WTC11 (cell line): Measurements from ENCODE around the gene ZNF341.

ENCODE experiments used
- CTCF ChIP-seq: fragments of 200-600 bp; IDR thresholded peaks from 2 replicates; pipeline ENCODE4 v1.8.0; 2022; ENCODE audit warnings: antibody characterized with exemption
- E2F1 ChIP-seq: sonication (generic); formaldehyde crosslinking; IDR thresholded peaks from 2 replicates; pipeline ENCODE4 v1.8.0; 2022; ENCODE audit warnings: mild to moderate bottlenecking, missing genetic modification reagents
- GABPB1 ChIP-seq: sonication (generic); formaldehyde crosslinking; IDR thresholded peaks from 2 replicates; pipeline ENCODE4 v1.8.1; 2023; ENCODE audit warnings: mild to moderate bottlenecking, missing genetic modification reagents
- HMGA2 ChIP-seq: fragments of 250-450 bp; sonication (Bioruptor Pico); IDR thresholded peaks from 2 replicates; pipeline ENCODE4 v1.4.0; 2021; ENCODE audit warnings: mild to moderate bottlenecking, moderate library complexity
- MYBL2 ChIP-seq: sonication (generic); formaldehyde crosslinking; IDR thresholded peaks from 2 replicates; pipeline ENCODE4 v1.8.1; 2023; ENCODE audit warnings: mild to moderate bottlenecking, moderate library complexity, missing genetic modification reagents
- PRDM15 ChIP-seq: sonication (generic); formaldehyde crosslinking; IDR thresholded peaks from 2 replicates; pipeline ENCODE4 v1.8.0; 2022; ENCODE audit warnings: missing genetic modification reagents
- SMAD4 ChIP-seq: sonication (generic); formaldehyde crosslinking; IDR thresholded peaks from 2 replicates; pipeline ENCODE4 v1.8.0; 2022; ENCODE audit warnings: mild to moderate bottlenecking, missing genetic modification reagents
- TEAD1 ChIP-seq: sonication (generic); formaldehyde crosslinking; IDR thresholded peaks from 2 replicates; pipeline ENCODE4 v1.8.0; 2022; ENCODE audit warnings: mild to moderate bottlenecking, missing genetic modification reagents
- USF2 ChIP-seq: sonication (generic); formaldehyde crosslinking; IDR thresholded peaks from 2 replicates; pipeline ENCODE4 v1.8.1; 2023; ENCODE audit warnings: mild to moderate bottlenecking, missing genetic modification reagents, moderate library complexity
- ZBTB21 ChIP-seq: sonication (generic); formaldehyde crosslinking; IDR thresholded peaks from 2 replicates; pipeline ENCODE4 v1.8.1; 2023; ENCODE audit warnings: mild to moderate bottlenecking, missing genetic modification reagents, borderline replicate concordance
- ZBTB43 ChIP-seq: sonication (generic); formaldehyde crosslinking; IDR thresholded peaks from 2 replicates; pipeline ENCODE4 v1.8.1; 2023; ENCODE audit warnings: mild to moderate bottlenecking, missing genetic modification reagents
- ZNF138 ChIP-seq: sonication (generic); formaldehyde crosslinking; conservative IDR thresholded peaks from 2 replicates; pipeline ENCODE4 v1.8.1; 2022; ENCODE audit warnings: mild to moderate bottlenecking, moderate library complexity, missing genetic modification reagents
- ZNF232 ChIP-seq: sonication (generic); formaldehyde crosslinking; IDR thresholded peaks from 2 replicates; pipeline ENCODE4 v1.8.0; 2022; ENCODE audit warnings: mild to moderate bottlenecking, missing genetic modification reagents
- ZNF317 ChIP-seq: sonication (generic); formaldehyde crosslinking; IDR thresholded peaks from 2 replicates; pipeline ENCODE4 v1.8.1; 2023; ENCODE audit warnings: low read depth, mild to moderate bottlenecking, moderate library complexity, missing genetic modification reagents, borderline replicate concordance

- TF ChIP-seq E2F1 (CRISPR knock-in tag), result no peak
- no peak for TF ChIP-seq TEAD1 (CRISPR knock-in tag)
- no peak for TF ChIP-seq ZBTB43 (CRISPR knock-in tag)
- TF ChIP-seq CTCF, result no peak
- no peak for TF ChIP-seq MYBL2 (CRISPR knock-in tag)
- TF ChIP-seq SMAD4 (CRISPR knock-in tag), result no peak
- TF ChIP-seq ZNF138 (CRISPR knock-in tag), result no peak
- TF ChIP-seq PRDM15 (CRISPR knock-in tag), result no peak
- no peak for TF ChIP-seq GABPB1 (CRISPR knock-in tag)
- TF ChIP-seq USF2, result no peak
- TF ChIP-seq ZNF232 (CRISPR knock-in tag), result no peak
- no peak for TF ChIP-seq ZBTB21 (CRISPR knock-in tag)
- no peak for TF ChIP-seq HMGA2
- TF ChIP-seq ZNF317 (CRISPR knock-in tag), result no peak
These were observed 43.5 kb upstream of the ZNF341 start for GRCh38 chr20:33687993-33688937.
